ENCODE results near the gene MPHOSPH10. TPM values are rescaled to one million over a fixed set of nuclear protein-coding genes. Genes with fewer than 3 reads are reported as not detected.

Gene MPHOSPH10
- total RNA-seq, 1 donor from 2014 or later, result 23.0 TPM

GRCh38 chr2:71113843-71114242 lies 16.6 kb upstream of the MPHOSPH10 start:
- Histone ChIP-seq H3K27me3 (no peaks in the 10 kb centered on the region), H3K4me3 (no peak overlapping the region), H3K36me3 (peaks cover 18 to 38% of the 10 kb centered on the region in 2 donors), H3K27ac (no peak overlapping the region), H3K4me1 (no peaks in the 10 kb centered on the region), H3K9me3 (no peaks in the 10 kb centered on the region)
- intact Hi-C loops (cut with DNase I), result no loop called here
- no peak for TF ChIP-seq CTCF (IDR thresholded peaks at IDR 0.05)
- DNase-seq (ENCODE audit: low spot score in 2 of 2), result no peak

GRCh38 chr2:71117063-71117462 lies 13.4 kb upstream of the MPHOSPH10 start:
- TF ChIP-seq CTCF (IDR thresholded peaks at IDR 0.05), result no peak
- DNase-seq (ENCODE audit: low spot score in 2 of 2), result no peak
- no peaks in the 10 kb centered on the region for H3K4me1 ChIP-seq
- H3K9me3 ChIP-seq, result no peaks in the 10 kb centered on the region
- intact Hi-C loops (cut with DNase I), result no loop called here
- H3K27me3 ChIP-seq, result no peaks in the 10 kb centered on the region
- H3K36me3 ChIP-seq, result peaks cover 18 to 54% of the 10 kb centered on the region in 2 donors
- H3K4me3 ChIP-seq, result no peak overlapping the region
- no peak overlapping the region for H3K27ac ChIP-seq

- Histone ChIP-seq H3K9me3 (no peaks in the 10 kb centered on the region), H3K27ac (no peak overlapping the region), H3K4me1 (no peaks in the 10 kb centered on the region), H3K36me3 (peaks cover 11 to 48% of the 10 kb centered on the region in 2 donors), H3K27me3 (no peaks in the 10 kb centered on the region), H3K4me3 (no peak overlapping the region)
- no peak for TF ChIP-seq CTCF (IDR thresholded peaks at IDR 0.05)
- intact Hi-C loops (cut with DNase I), result no loop called here
- no peak for DNase-seq (ENCODE audit: low spot score in 2 of 2)
Observed at GRCh38 chr2:71120195-71120594, 10.2 kb upstream of the MPHOSPH10 start.

- Histone ChIP-seq H3K27ac (no peak overlapping the region), H3K9me3 (no peaks in the 10 kb centered on the region), H3K27me3 (no peaks in the 10 kb centered on the region), H3K4me3 (no peak overlapping the region), H3K4me1 (no peaks in the 10 kb centered on the region), H3K36me3 (peaks cover 7 to 48% of the 10 kb centered on the region in 2 donors)
- DNase-seq (ENCODE audit: low spot score in 2 of 2), result no peak
- TF ChIP-seq CTCF (IDR thresholded peaks at IDR 0.05), result no peak
- intact Hi-C loops (cut with DNase I), result no loop called here
Observed at GRCh38 chr2:71121479-71121878, 9.0 kb upstream of the MPHOSPH10 start.

GRCh38 chr2:71122387-71123298 lies 7.8 kb upstream of the MPHOSPH10 start:
- Histone ChIP-seq H3K36me3 (peaks cover 7 to 48% of the 10 kb centered on the region in 2 donors), H3K27ac (no peak overlapping the region), H3K27me3 (no peaks in the 10 kb centered on the region), H3K4me3 (no peak overlapping the region), H3K4me1 (no peaks in the 10 kb centered on the region), H3K9me3 (no peaks in the 10 kb centered on the region)
- DNase-seq (ENCODE audit: low spot score in 2 of 2), result no peak
- TF ChIP-seq CTCF (IDR thresholded peaks at IDR 0.05), result no peak
- intact Hi-C loops (cut with DNase I), result no loop called here
